Measurements from ENCODE around the gene CGB1.
"Not testable (repeated sequence)": the region's sequence is repeated elsewhere in the genome, so short reads cannot be mapped to it uniquely, and the experiment has no call there.

Gene CGB1

DNA sequence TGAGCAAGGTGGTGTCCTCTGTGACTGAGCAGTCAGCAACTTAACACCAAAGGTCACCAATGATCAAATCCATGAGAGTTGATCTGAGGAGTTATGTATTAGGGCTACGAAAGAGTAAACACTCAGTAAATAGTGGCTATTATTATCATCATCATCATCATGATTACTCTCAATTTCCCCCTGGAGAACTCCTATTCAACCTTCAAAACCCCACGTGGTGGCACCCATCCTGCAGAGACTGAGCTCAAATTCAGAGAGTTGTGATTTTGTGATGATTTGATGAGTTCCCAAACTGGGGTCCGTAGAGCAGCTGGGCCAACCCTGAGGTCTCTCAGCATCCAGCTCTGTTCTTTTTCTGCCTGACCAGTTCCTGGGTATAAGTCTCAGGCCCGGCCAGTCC, 13.1 kb upstream of the CGB1 start:
- DNase-seq; H3K27me3 ChIP-seq (replicated peaks in 2 of 5; ENCODE audit: control insufficient read depth in 4 of 5, insufficient read depth in 5 of 5, low read length in 4 of 5); H3K4me1 ChIP-seq (ENCODE audit: control extremely low read depth in 1 of 4, control insufficient read depth in 4 of 4, insufficient read depth in 4 of 4, low read length in 3 of 4); H3K4me3 ChIP-seq (ENCODE audit: control insufficient read depth in 1 of 7, extremely low read depth in 1 of 7, insufficient read depth in 4 of 7, low read depth in 2 of 7, low read length in 6 of 7); H3K9me3 ChIP-seq (ENCODE audit: control extremely low read depth in 1 of 5, control insufficient read depth in 4 of 5, insufficient read depth in 2 of 5, low read depth in 1 of 5, low read length in 4 of 5); H3K36me3 ChIP-seq (ENCODE audit: control insufficient read depth in 4 of 4, insufficient read depth in 4 of 4, low read length in 3 of 4); H3K27ac ChIP-seq (ENCODE audit: insufficient read depth in 1 of 2, low read depth in 1 of 2, low read length in 2 of 2, poor library complexity in 1 of 2, severe bottlenecking in 2 of 2); POLR2A ChIA-PET: not testable (repeated sequence)
- CTCF ChIA-PET, result interaction anchor here (0.8 kb wide), 1 partner anchor 11 kb away, joined by 3 read pairs; no protein-coding TSS in a partner anchor
- no CpG with 5 or more reads among the region's 4 CpGs for WGBS (ENCODE audit: insufficient coverage)

DNA sequence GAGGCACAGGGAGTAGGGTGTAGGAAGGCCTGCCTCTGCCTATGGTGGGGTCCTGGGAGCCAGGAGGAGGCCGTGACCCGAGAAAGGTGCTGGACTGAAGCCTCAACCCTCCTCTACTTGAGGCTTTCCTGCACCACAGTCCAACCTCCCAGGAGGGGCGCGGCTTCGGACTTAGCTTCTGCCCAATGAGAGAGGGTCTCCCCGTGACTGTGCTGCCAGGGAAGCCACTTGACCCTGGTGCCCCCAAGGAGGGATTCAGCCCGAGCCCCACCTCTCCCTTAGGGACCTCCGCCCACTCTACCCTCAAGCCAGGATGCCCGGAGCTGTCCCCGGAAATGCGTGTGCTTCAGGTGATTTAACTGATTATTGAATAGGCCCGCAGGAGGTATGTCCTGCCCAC, 12.3 kb upstream of the CGB1 start, which contains the start of gene CGB8:
Gene CGB8, minus strand, starts transcription at position 101 of the 400 bp plus-strand sequence. CDS start 372 bp downstream, outside the sequence.
- H3K27ac ChIP-seq (ENCODE audit: insufficient read depth in 1 of 2, low read depth in 1 of 2, low read length in 2 of 2, poor library complexity in 1 of 2, severe bottlenecking in 2 of 2); H3K27me3 ChIP-seq (replicated peaks in 2 of 5; ENCODE audit: control insufficient read depth in 4 of 5, insufficient read depth in 5 of 5, low read length in 4 of 5); H3K4me3 ChIP-seq (ENCODE audit: control insufficient read depth in 1 of 7, extremely low read depth in 1 of 7, insufficient read depth in 4 of 7, low read depth in 2 of 7, low read length in 6 of 7); POLR2A ChIA-PET; H3K9me3 ChIP-seq (ENCODE audit: control extremely low read depth in 1 of 5, control insufficient read depth in 4 of 5, insufficient read depth in 2 of 5, low read depth in 1 of 5, low read length in 4 of 5); DNase-seq; CTCF ChIA-PET; H3K4me1 ChIP-seq (ENCODE audit: control extremely low read depth in 1 of 4, control insufficient read depth in 4 of 4, insufficient read depth in 4 of 4, low read length in 3 of 4); H3K36me3 ChIP-seq (ENCODE audit: control insufficient read depth in 4 of 4, insufficient read depth in 4 of 4, low read length in 3 of 4): not testable (repeated sequence)
- WGBS (ENCODE audit: insufficient coverage), result 89% methylated on average over 5 of the region's 12 CpGs

DNA sequence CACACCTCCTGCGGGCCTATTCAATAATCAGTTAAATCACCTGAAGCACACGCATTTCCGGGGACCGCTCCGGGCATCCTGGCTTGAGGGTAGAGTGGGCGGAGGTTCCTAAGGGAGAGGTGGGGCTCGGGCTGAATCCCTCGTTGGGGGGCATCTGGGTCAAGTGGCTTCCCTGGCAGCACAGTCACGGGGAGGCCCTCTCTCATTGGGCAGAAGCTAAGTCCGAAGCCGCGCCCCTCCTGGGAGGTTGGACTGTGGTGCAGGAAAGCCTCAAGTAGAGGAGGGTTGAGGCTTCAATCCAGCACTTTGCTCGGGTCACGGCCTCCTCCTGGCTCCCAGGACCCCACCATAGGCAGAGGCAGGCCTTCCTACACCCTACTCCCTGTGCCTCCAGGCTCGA, 6.9 kb upstream of the CGB1 start, which contains the start of gene CGB5:
Gene CGB5, plus strand, starts transcription at position 301 of the 400 bp plus-strand sequence. CDS start 362 bp downstream, outside the sequence.
- POLR2A ChIA-PET, result not testable (repeated sequence)
- whole genome bisulfite sequencing (ENCODE audit: insufficient coverage), result 60% methylated on average over 3 of the region's 15 CpGs

GRCh38 chr19:49042666-49043065, 6.0 kb upstream of the CGB1 start:
- H3K4me1 ChIP-seq (ENCODE audit: control extremely low read depth in 1 of 4, control insufficient read depth in 4 of 4, insufficient read depth in 4 of 4, low read length in 3 of 4); H3K4me3 ChIP-seq (ENCODE audit: control insufficient read depth in 1 of 7, extremely low read depth in 1 of 7, insufficient read depth in 4 of 7, low read depth in 2 of 7, low read length in 6 of 7); DNase-seq; H3K36me3 ChIP-seq (ENCODE audit: control insufficient read depth in 4 of 4, insufficient read depth in 4 of 4, low read length in 3 of 4); H3K27ac ChIP-seq (ENCODE audit: insufficient read depth in 1 of 2, low read depth in 1 of 2, low read length in 2 of 2, poor library complexity in 1 of 2, severe bottlenecking in 2 of 2); H3K9me3 ChIP-seq (ENCODE audit: control extremely low read depth in 1 of 5, control insufficient read depth in 4 of 5, insufficient read depth in 2 of 5, low read depth in 1 of 5, low read length in 4 of 5); CTCF ChIA-PET; POLR2A ChIA-PET; H3K27me3 ChIP-seq (replicated peaks in 2 of 5; ENCODE audit: control insufficient read depth in 4 of 5, insufficient read depth in 5 of 5, low read length in 4 of 5): not testable (repeated sequence)
- WGBS (ENCODE audit: insufficient coverage), result no CpG with 5 or more reads among the region's 4 CpGs

More for the DNA sequence above, 6.9 kb upstream of the CGB1 start, which contains the start of gene CGB5:
- H3K36me3 ChIP-seq (ENCODE audit: control insufficient read depth in 4 of 4, insufficient read depth in 4 of 4, low read length in 3 of 4); H3K4me3 ChIP-seq (ENCODE audit: control insufficient read depth in 1 of 7, extremely low read depth in 1 of 7, insufficient read depth in 4 of 7, low read depth in 2 of 7, low read length in 6 of 7); H3K27me3 ChIP-seq (replicated peaks in 2 of 5; ENCODE audit: control insufficient read depth in 4 of 5, insufficient read depth in 5 of 5, low read length in 4 of 5); CTCF ChIA-PET; H3K27ac ChIP-seq (ENCODE audit: insufficient read depth in 1 of 2, low read depth in 1 of 2, low read length in 2 of 2, poor library complexity in 1 of 2, severe bottlenecking in 2 of 2); DNase-seq; H3K4me1 ChIP-seq (ENCODE audit: control extremely low read depth in 1 of 4, control insufficient read depth in 4 of 4, insufficient read depth in 4 of 4, low read length in 3 of 4); H3K9me3 ChIP-seq (ENCODE audit: control extremely low read depth in 1 of 5, control insufficient read depth in 4 of 5, insufficient read depth in 2 of 5, low read depth in 1 of 5, low read length in 4 of 5): not testable (repeated sequence)

- no peak for DNase-seq
- ChIA-PET CTCF (no interaction called here), POLR2A (no interaction called here)
- H3K27ac ChIP-seq (ENCODE audit: insufficient read depth in 1 of 2, low read depth in 1 of 2, low read length in 2 of 2, poor library complexity in 1 of 2, severe bottlenecking in 2 of 2), result no peak overlapping the region
- H3K9me3 ChIP-seq (ENCODE audit: control extremely low read depth in 1 of 5, control insufficient read depth in 4 of 5, insufficient read depth in 2 of 5, low read depth in 1 of 5, low read length in 4 of 5), result no peaks in the 10 kb centered on the region
- no peak overlapping the region for H3K4me3 ChIP-seq (ENCODE audit: control insufficient read depth in 1 of 7, extremely low read depth in 1 of 7, insufficient read depth in 4 of 7, low read depth in 2 of 7, low read length in 6 of 7)
- H3K4me1 ChIP-seq (ENCODE audit: control extremely low read depth in 1 of 4, control insufficient read depth in 4 of 4, insufficient read depth in 4 of 4, low read length in 3 of 4), result no peaks in the 10 kb centered on the region
- 94% methylated on average over 15 of the region's 17 CpGs for WGBS (ENCODE audit: insufficient coverage)
- H3K27me3 ChIP-seq (replicated peaks in 2 of 5; ENCODE audit: control insufficient read depth in 4 of 5, insufficient read depth in 5 of 5, low read length in 4 of 5), result no peaks in the 10 kb centered on the region
- no peaks in the 10 kb centered on the region for H3K36me3 ChIP-seq (ENCODE audit: control insufficient read depth in 4 of 4, insufficient read depth in 4 of 4, low read length in 3 of 4)
Observed at GRCh38 chr19:49042177-49042576, 5.5 kb upstream of the CGB1 start.

GRCh38 chr19:49039736-49040135, 3.0 kb upstream of the CGB1 start:
- H3K9me3 ChIP-seq (ENCODE audit: control extremely low read depth in 1 of 5, control insufficient read depth in 4 of 5, insufficient read depth in 2 of 5, low read depth in 1 of 5, low read length in 4 of 5); DNase-seq; H3K36me3 ChIP-seq (ENCODE audit: control insufficient read depth in 4 of 4, insufficient read depth in 4 of 4, low read length in 3 of 4); H3K4me1 ChIP-seq (ENCODE audit: control extremely low read depth in 1 of 4, control insufficient read depth in 4 of 4, insufficient read depth in 4 of 4, low read length in 3 of 4); POLR2A ChIA-PET; CTCF ChIA-PET; H3K27me3 ChIP-seq (replicated peaks in 2 of 5; ENCODE audit: control insufficient read depth in 4 of 5, insufficient read depth in 5 of 5, low read length in 4 of 5); H3K4me3 ChIP-seq (ENCODE audit: control insufficient read depth in 1 of 7, extremely low read depth in 1 of 7, insufficient read depth in 4 of 7, low read depth in 2 of 7, low read length in 6 of 7); H3K27ac ChIP-seq (ENCODE audit: insufficient read depth in 1 of 2, low read depth in 1 of 2, low read length in 2 of 2, poor library complexity in 1 of 2, severe bottlenecking in 2 of 2): not testable (repeated sequence)
- WGBS (ENCODE audit: insufficient coverage), result 70% methylated on average over 1 of the region's 9 CpGs

DNA sequence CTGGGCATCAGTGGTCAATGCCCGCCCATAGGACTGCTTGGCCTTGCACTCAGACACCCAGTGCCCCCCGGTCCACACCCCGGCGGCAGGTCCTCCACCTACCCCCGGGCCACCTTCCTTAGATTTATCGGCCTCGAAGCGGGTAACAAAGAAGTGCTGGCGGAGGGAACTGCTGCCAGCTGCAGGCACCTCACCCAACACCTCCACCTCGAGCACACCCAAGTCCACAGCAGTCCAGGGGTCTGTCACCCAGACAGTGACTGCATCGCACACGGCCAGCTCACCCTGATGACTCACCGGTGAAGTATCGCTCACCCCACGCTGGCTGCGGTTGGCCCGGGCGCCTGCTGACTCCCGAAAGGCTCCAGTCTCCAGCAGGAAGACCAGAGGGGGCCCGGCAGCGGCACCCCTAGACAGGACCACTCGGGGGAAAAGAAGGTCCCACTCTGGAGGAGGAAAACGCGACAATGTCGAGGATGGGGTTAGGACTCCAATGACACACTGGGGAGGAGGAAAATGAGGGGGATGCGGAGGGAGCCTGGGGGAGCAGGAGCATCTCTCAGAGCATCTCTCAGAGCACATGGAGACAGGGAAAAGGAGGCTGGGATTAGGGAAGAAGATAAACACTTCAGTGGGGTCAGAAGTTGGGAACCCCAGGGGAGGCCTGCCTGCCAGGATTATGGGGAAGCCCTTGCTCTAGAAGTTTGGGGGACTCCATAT, 2.0 kb upstream of the CGB1 start:
- H3K9me3 ChIP-seq (ENCODE audit: control extremely low read depth in 1 of 5, control insufficient read depth in 4 of 5, insufficient read depth in 2 of 5, low read depth in 1 of 5, low read length in 4 of 5); DNase-seq; H3K4me3 ChIP-seq (ENCODE audit: control insufficient read depth in 1 of 7, extremely low read depth in 1 of 7, insufficient read depth in 4 of 7, low read depth in 2 of 7, low read length in 6 of 7); POLR2A ChIA-PET; CTCF ChIA-PET; H3K4me1 ChIP-seq (ENCODE audit: control extremely low read depth in 1 of 4, control insufficient read depth in 4 of 4, insufficient read depth in 4 of 4, low read length in 3 of 4); H3K27ac ChIP-seq (ENCODE audit: insufficient read depth in 1 of 2, low read depth in 1 of 2, low read length in 2 of 2, poor library complexity in 1 of 2, severe bottlenecking in 2 of 2); H3K36me3 ChIP-seq (ENCODE audit: control insufficient read depth in 4 of 4, insufficient read depth in 4 of 4, low read length in 3 of 4); H3K27me3 ChIP-seq (replicated peaks in 2 of 5; ENCODE audit: control insufficient read depth in 4 of 5, insufficient read depth in 5 of 5, low read length in 4 of 5): not testable (repeated sequence)
- 95% methylated on average over 20 of the region's 26 CpGs for WGBS (ENCODE audit: insufficient coverage)

All from common myeloid progenitor, CD34-positive (primary cell).